ENCODE results near the gene TMEM213. TPM values are rescaled to one million over a fixed set of nuclear protein-coding genes. Genes with fewer than 3 reads are reported as not detected.

The TMEM213 gene
- total and polyA plus RNA-seq, 10 of the 15 experiments (the other 5 are each of a cell fraction or from before 2014, with no cell fraction given) = not detected

GRCh38 chr7:138872576-138872975, 74.8 kb downstream of the TMEM213 start:
- no peaks in the 10 kb centered on the region for H3K36me3 ChIP-seq (ENCODE audit: control insufficient read depth in 2 of 2, insufficient read depth in 2 of 2, low read length in 1 of 2)
- BruUV-seq (replicated peaks) = no TSS peak
- H2AFZ ChIP-seq (ENCODE audit: control insufficient read depth, low read depth, low read length) = no peak overlapping the region
- DNase-seq (ENCODE audit: low read depth, low spot score) (no peak), FAIRE-seq (no peak), ATAC-seq (no peak)
- no peaks in the 10 kb centered on the region for H3K79me2 ChIP-seq (ENCODE audit: control insufficient read depth, insufficient read depth, low read length)
- H3K4me2 ChIP-seq (ENCODE audit: control insufficient read depth, insufficient read depth) = no peak overlapping the region
- in situ Hi-C loops (cut with MboI) (no loop called here), intact Hi-C loops (cut with micrococcal nuclease; ENCODE audit: unreplicated experiment) (no loop called here)
- no peak overlapping the region for H3K9ac ChIP-seq (ENCODE audit: control insufficient read depth, insufficient read depth, low read length)
- H3K4me1 ChIP-seq (ENCODE audit: control insufficient read depth, insufficient read depth, low read length) = no peaks in the 10 kb centered on the region
- CTCF ChIA-PET = no interaction called here
- no peak overlapping the region for H3K27ac ChIP-seq (ENCODE audit: control insufficient read depth, insufficient read depth)
- POLR2A ChIA-PET = no interaction called here
- SMC1A ChIA-PET (ENCODE audit: uncharacterized antibody, unreplicated experiment) = no interaction called here
- no peaks in the 10 kb centered on the region for H3K9me3 ChIP-seq (replicated peaks; ENCODE audit: control insufficient read depth, insufficient read depth, low read length)
- TF ChIP-seq ATF3 (IDR thresholded peaks at IDR 0.05; ENCODE audit: borderline replicate concordance, extremely low read depth, low read depth, low read length) = no peak
- no peak for TF ChIP-seq NFYB (IDR thresholded peaks at IDR 0.05; ENCODE audit: insufficient read depth, low read depth, low read length)
- TF ChIP-seq CHD2 (IDR thresholded peaks at IDR 0.05; ENCODE audit: borderline replicate concordance, low read depth, low read length) = no peak
- no peak for TF ChIP-seq PAX8 (IDR thresholded peaks at IDR 0.05)
- TF ChIP-seq RB1 (IDR thresholded peaks at IDR 0.05; ENCODE audit: borderline replicate concordance) = no peak
- TF ChIP-seq CEBPZ (IDR thresholded peaks at IDR 0.05; ENCODE audit: low read depth, low read length) = no peak
- TF ChIP-seq BCL11A (IDR thresholded peaks at IDR 0.05; ENCODE audit: low read depth, low read length) = no peak
- no peak for TF ChIP-seq HDGF (IDR thresholded peaks at IDR 0.05)
- TF ChIP-seq CEBPB (IDR thresholded peaks at IDR 0.05; ENCODE audit: borderline replicate concordance in 1 of 2, low read depth in 2 of 2, low read length in 2 of 2) = no peak
- WGBS (ENCODE audit: insufficient coverage, insufficient replicate concordance, low lambda C conversion rate, missing lambda C conversion rate) = 17% methylated on average over 4 of the region's 4 CpGs
- no peak overlapping the region for H3K4me3 ChIP-seq
- RAD21 ChIA-PET (ENCODE audit: unreplicated experiment) = interaction anchor here (1.5 kb wide), 1 partner anchor 14 kb away, joined by 4 read pairs; no protein-coding TSS in a partner anchor
- no peaks in the 10 kb centered on the region for H4K20me1 ChIP-seq (ENCODE audit: control insufficient read depth, insufficient read depth)
- H3K27me3 ChIP-seq (replicated peaks in 1 of 2; ENCODE audit: control insufficient read depth in 2 of 2, insufficient read depth in 2 of 2, low read length in 1 of 2) = no peaks in the 10 kb centered on the region
